Measurements from ENCODE around the gene SENP1. TPM values are rescaled to one million over a fixed set of nuclear protein-coding genes. Genes with fewer than 3 reads are reported as not detected.
"Not testable (repeated sequence)": the region's sequence is repeated elsewhere in the genome, so short reads cannot be mapped to it uniquely, and the experiment has no call there.

The SENP1 gene
- total RNA-seq = 11.8 TPM

- peak; percentile 89 for DNase-seq (ENCODE audit: low spot score)
These were observed at the start of gene SENP1 for GRCh38 chr12:48105867-48106680. TSS of gene SENP1 (minus strand) at chr12:48106079. CDS start at chr12:48101472, 4,607 bp downstream.

DNA sequence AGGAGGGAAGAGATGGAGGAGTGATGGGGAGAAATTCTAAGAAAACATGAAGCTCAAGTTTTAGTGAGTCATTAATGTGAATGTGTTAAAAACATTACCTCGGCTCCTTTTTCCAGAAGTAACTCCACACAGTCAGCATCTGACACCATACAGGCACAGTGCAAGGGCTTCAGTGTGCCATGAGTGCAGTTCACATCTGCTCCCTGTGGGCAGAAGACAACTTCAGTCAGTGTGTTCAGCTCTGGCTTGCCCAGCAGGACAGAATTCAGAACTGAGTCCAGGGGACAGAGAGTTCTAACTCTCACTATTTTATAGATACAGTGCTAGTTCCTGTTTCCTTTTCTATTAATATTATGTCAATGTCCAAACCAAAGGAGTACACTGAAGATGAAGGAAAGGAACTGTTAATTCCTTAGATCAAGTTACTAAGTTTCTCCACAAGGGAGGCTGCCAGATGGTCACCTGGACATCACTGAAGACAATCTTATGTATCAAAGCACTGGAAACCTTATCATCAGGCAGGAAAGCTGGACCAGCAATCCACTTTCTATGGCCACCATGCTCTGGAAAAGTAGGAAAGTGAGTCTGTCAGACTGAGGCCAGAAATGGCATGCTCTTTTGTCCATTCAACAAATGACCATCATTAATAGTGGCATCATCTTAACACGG, 45.4 kb upstream of the SENP1 start:
- DNase-seq (ENCODE audit: low spot score) = no peak

DNA sequence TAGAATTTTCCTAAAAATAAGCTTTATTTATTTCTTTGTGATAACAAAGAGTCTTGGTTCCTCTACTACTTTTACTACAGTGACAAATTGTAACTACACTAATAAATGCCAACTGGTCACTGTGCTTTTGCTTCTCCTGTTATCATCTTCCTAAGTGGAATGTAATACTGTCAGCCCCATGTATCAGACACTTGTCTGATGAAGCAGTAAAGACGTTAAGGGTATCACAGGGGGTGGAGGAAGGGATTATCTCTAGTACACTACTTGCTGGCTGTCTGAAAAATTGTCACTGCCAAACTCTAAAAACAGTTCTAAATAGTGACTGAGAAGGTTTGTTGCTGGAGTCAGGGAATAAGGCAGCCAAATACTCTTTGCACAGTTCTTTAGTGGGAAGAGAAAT, 40.1 kb upstream of the SENP1 start:
- DNase-seq (ENCODE audit: low spot score) = no peak

- DNase-seq (ENCODE audit: low spot score) = no peak
These were observed 38.0 kb upstream of the SENP1 start for GRCh38 chr12:48143898-48144297.

GRCh38 chr12:48142818-48143674, 37.2 kb upstream of the SENP1 start:
- no peak for DNase-seq (ENCODE audit: low spot score)

- DNase-seq (ENCODE audit: low spot score) = no peak
These were observed 29.1 kb upstream of the SENP1 start for GRCh38 chr12:48135027-48135426.

DNA sequence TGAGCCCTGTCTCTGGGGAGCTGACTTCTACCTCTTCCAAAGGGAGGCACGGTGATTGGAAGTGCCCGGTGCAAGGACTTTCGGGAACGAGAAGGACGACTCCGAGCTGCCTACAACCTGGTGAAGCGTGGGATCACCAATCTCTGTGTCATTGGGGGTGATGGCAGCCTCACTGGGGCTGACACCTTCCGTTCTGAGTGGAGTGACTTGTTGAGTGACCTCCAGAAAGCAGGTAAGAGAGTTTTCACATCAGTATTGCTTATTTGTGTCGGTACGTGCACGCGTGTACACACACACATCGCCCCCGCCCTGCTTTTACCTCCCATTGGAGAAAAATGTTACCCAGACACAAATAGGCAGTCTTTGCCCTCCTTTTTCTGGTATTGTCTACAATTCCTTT, 26.9 kb upstream of the SENP1 start:
- no peak for DNase-seq (ENCODE audit: low spot score)

GRCh38 chr12:48131517-48131916, 25.6 kb upstream of the SENP1 start:
- no peak for DNase-seq (ENCODE audit: low spot score)

- DNase-seq (ENCODE audit: low spot score) = no peak
These were observed 23.5 kb upstream of the SENP1 start for GRCh38 chr12:48129376-48129775.

DNA sequence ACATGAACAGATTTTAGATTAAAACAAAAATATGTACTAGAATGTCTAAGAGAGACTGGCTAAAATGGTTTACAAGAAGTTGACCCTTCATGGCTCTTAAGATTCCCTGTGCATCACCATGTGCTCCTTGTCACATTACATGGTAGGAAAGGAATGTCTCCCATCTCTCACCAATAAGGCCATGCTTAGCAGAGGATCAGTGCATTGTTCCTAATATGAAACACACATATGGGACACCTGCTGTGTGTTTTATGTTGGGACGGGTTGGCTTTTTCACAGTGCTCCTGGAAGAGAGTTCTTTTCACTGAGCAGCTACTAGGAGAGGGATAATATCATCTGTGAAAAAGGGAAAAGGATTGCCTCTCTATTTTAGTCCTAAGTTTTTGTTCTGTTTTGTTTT, 22.9 kb upstream of the SENP1 start:
- no peak for DNase-seq (ENCODE audit: low spot score)

DNA sequence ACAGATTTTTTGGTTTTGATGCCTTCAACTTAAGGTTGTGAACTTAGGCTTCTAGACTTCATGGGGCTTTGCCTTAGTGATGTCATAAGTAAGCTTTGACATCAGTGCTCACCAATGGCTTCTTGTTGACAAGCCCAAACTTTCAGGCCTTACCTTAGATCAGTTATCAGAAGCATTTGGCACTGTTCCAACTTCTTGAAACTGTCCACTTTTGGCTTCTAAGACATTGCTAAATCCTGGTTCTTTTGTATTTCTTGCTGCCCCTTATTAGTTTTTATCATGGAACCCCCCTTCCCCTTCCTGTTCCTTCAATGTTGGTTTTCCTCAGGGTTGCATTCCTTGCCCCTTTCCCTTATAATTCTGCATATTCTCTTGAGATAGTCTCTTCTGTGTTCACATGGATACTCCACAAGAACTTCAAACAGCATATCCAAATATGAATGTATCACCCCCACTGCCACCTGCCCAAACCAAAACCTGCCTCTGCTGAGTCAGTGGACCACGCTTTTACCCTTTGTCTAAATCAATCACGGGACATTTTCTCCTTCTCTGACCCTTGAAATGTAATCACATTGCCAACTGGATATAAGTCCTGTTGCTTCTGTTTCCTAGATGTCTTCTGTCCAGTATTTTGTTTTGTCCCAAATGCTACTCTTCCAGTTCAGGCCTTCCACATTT, 21.2 kb upstream of the SENP1 start:
- no peak for DNase-seq (ENCODE audit: low spot score)

DNA sequence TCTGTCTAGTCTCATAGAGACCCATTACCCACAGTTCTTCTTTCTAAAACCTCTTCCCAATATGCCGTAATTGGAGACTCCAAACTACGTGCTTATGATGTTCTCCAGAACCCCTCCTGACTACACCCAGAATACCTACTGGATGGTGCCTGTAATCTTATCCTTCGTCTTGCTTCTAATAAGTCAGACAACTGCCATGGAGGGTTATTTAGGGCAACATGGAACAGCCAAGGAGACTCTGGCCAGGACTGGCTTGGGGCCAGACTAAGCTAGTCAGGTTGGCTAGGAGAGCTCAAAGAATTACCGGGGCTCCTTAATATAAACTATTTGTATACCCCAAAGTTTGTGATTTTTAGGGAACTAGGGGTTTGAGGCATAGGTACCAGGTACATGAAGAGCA, 20.1 kb upstream of the SENP1 start:
- DNase-seq (ENCODE audit: low spot score) = no peak

DNA sequence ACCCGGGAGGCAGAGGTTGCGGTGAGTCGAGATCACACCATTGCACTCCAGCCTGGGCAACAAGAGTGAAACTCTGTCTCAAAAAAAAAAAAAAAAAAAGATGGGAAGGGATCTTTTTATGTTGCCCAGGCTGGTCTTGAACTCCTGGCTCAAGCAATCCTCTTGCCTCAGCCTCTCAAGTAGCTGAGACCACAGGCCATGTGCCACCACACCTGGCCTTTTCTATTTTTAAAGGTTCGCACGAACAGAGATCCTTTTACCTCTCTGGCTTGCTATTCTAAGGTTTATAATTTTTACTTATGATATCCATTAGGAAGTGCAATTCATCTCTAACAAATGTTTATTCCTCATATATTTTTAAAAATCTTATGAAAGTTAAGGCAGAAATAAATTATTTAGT, 19.7 kb upstream of the SENP1 start:
- DNase-seq (ENCODE audit: low spot score) = not testable (repeated sequence)

GRCh38 chr12:48123169-48123568, 17.3 kb upstream of the SENP1 start:
- no peak for DNase-seq (ENCODE audit: low spot score)

- no peak for DNase-seq (ENCODE audit: low spot score)
These were observed 16.4 kb upstream of the SENP1 start for GRCh38 chr12:48122065-48122834.

DNA sequence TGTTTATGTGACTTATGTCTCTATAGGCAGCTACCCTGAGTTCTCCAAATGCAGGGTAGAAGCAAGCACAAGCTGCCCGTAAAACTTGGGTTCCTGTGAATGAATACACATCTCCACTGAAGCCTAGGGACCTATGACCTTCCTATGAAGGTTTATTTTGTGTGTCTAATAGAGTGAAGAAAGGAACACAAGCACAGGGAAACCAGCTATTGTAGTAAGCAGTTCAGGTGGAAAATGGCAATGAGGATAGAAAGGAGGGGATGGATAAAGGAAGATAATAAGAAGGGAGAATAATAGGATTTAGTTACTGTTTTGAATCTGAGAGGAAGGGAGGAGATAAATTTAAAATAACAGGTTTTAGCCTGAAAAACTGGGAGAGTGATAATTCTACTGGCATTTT, 15.6 kb upstream of the SENP1 start:
- DNase-seq (ENCODE audit: low spot score) = no peak

- DNase-seq (ENCODE audit: low spot score) = no peak
These were observed 13.9 kb upstream of the SENP1 start for GRCh38 chr12:48119834-48120195.

GRCh38 chr12:48119078-48119833, 13.4 kb upstream of the SENP1 start, which contains the start of gene PFKM:
TSS of gene PFKM (plus strand) at chr12:48119364. CDS start at chr12:48122775, 3,411 bp downstream.
- peak; percentile 86 for DNase-seq (ENCODE audit: low spot score)

DNA sequence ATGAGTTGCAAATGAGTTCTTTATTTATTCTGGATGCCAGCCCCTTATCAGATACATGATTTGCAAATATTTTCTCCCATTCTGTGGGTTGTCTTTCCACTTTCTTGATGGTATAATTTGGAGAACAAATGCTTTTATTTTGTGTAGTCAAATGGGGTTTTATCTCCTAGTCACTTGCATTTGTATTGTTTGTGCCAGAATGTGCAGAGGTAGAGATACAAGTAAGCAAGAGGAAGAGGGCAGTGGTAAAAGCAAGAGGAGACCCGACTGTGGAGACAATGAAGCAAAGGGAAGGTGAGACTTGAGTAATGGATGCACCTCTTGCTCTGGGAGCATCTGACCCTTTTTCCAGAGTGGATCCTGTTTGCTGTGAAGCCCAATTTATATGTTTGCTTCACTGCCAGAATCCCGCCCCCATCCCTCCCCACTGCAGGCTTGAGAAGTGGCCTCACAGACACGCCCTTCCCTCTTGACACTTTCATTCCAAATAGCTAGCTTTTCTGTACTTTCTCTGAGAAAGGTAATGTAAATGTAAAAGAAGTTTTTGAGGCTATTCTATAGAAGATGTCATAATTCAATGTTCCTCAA, 12.5 kb upstream of the SENP1 start:
- DNase-seq (ENCODE audit: low spot score) = no peak

DNA sequence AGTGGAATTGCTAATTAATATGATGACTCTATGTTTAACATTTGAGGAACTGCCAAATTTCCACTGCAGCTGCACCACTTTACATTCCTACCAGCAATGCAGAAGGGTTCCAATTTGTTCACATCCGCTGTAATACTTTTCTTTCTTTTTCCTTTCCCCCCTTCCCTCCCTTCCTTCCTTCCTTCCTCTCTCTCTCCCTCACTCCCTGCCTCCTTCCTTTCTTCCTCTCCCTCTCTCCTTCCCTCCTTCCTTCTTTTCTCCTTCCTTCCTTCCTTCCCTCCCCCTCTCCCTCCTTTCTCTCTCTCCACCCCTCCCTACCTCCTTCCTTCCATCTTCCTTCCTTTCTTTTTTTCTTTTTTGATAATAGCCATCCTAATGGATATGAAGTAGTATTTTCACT, 10.1 kb upstream of the SENP1 start:
- DNase-seq (ENCODE audit: low spot score) = no peak
